Endodermal cell (in vitro differentiated cells): ENCODE data around the gene EXD2. TPM values are rescaled to one million over a fixed set of nuclear protein-coding genes. Genes with fewer than 3 reads are reported as not detected.
A peak's percentile ranks its signal among the peaks of the same experiment; 100 is the strongest.

Experiments
- DNase-seq: peaks from one replicate; pipeline ENCODE4 v3.0.0-alpha.2; 2017
- H3K27ac ChIP-seq: 2 replicates; pipeline ENCODE4 v1.5.1; 2013; ENCODE audit warnings: mild to moderate bottlenecking, low read depth, low read length, moderate library complexity
- H3K27me3 ChIP-seq: 2 replicates; pipeline ENCODE4 v1.6.1; 2013; ENCODE audit warnings: mild to moderate bottlenecking, low read length, moderate library complexity; ENCODE audit not compliant: insufficient read depth, control insufficient read depth, poor library complexity, severe bottlenecking
- H3K36me3 ChIP-seq: 2 replicates; pipeline ENCODE4 v1.7.0; 2013; ENCODE audit warnings: mild to moderate bottlenecking, low read length, moderate library complexity; ENCODE audit not compliant: control insufficient read depth, insufficient read depth
- H3K4me1 ChIP-seq: one replicate; pipeline ENCODE4 v1.7.0; 2013; ENCODE audit warnings: low read length; ENCODE audit not compliant: control insufficient read depth, insufficient read depth
- H3K4me3 ChIP-seq: 2 replicates; pipeline ENCODE4 v1.5.1; 2013; ENCODE audit warnings: mild to moderate bottlenecking, low read length, moderate library complexity
- H3K9ac ChIP-seq: 2 replicates; pipeline ENCODE4 v1.6.1; 2013; ENCODE audit warnings: mild to moderate bottlenecking, low read length, moderate library complexity; ENCODE audit not compliant: poor library complexity, severe bottlenecking; ENCODE audit errors: extremely low read depth
- H3K9me3 ChIP-seq: 2 replicates; pipeline ENCODE4 v1.6.1; 2013; ENCODE audit warnings: mild to moderate bottlenecking, low read length, moderate library complexity; ENCODE audit not compliant: control insufficient read depth
- H3K27ac Mint-ChIP-seq: 2 replicates; pipeline ENCODE4 v1.8.0; 2020; ENCODE audit warnings: mixed read lengths
- H3K27me3 Mint-ChIP-seq: 2 replicates; pipeline ENCODE4 v1.8.0; 2021; ENCODE audit warnings: mild to moderate bottlenecking, mixed read lengths; ENCODE audit not compliant: insufficient read depth
- H3K36me3 Mint-ChIP-seq: 2 replicates; pipeline ENCODE4 v1.8.0; 2020; ENCODE audit warnings: low read depth, mixed read lengths
- H3K4me1 Mint-ChIP-seq: 2 replicates; pipeline ENCODE4 v1.8.0; 2020; ENCODE audit warnings: mixed read lengths
- H3K4me3 Mint-ChIP-seq: 2 replicates; pipeline ENCODE4 v1.8.0; 2020; ENCODE audit warnings: mild to moderate bottlenecking, moderate library complexity, mixed read lengths
- H3K9me3 Mint-ChIP-seq: 2 replicates; pipeline ENCODE4 v1.8.0; 2020; ENCODE audit warnings: mild to moderate bottlenecking, mixed read lengths
- CTCF ChIP-seq: fragments of 200-600 bp; sonication (generic); conservative IDR thresholded peaks from 2 replicates; pipeline ENCODE4 v1.5.0; 2021; ENCODE audit warnings: antibody characterized with exemption, mild to moderate bottlenecking
- WGBS, 2 experiments: methylation state at CpG; one replicate each; pipeline versions ENCODE4 v1.1.5 to v1.1.7; 2013; ENCODE audit warnings: missing lambda C conversion rate in 2 of 2, mixed read lengths in 1 of 2; ENCODE audit not compliant: insufficient coverage in 1 of 2, insufficient read length in 1 of 2; 5-methylcytosine and 5-hydroxymethylcytosine counted together
- total RNA-seq, 2 donors: library from RNA; stranded (reverse); fragmentation: NEBNext Ultra II Directional in 1 of 2; extraction: Animal tissue kit (Norgen Biotek cat#: 25700) in 1 of 2; gene quantifications; 2 replicates in 1 of 2; 3 replicates in 1 of 2; pipeline ENCODE4 v1.2.1, GENCODE V29; 2021

The EXD2 gene
- total RNA-seq, 2 donors from 2014 or later = 26.9 to 27.2 TPM

GRCh38 chr14:69291396-69291795 lies 100.1 kb downstream of the EXD2 start:
- peak; percentile 38 for DNase-seq
- H3K9me3 ChIP-seq = no peaks in the 10 kb centered on the region
- Mint-ChIP-seq H3K27me3 (no peaks in the 10 kb centered on the region), H3K9me3 (no peaks in the 10 kb centered on the region), H3K4me3 (no peak overlapping the region), H3K36me3 (no peaks in the 10 kb centered on the region), H3K27ac (no peak overlapping the region), H3K4me1 (no peaks in the 10 kb centered on the region)
- H3K4me1 ChIP-seq = no peaks in the 10 kb centered on the region
- H3K9ac ChIP-seq = no peak overlapping the region
- 89 to 100% methylated on average over 2 to 5 of the region's 5 CpGs for WGBS, 2 experiments
- no peak for TF ChIP-seq CTCF
- no peak overlapping the region for H3K4me3 ChIP-seq
- no peak overlapping the region for H3K27ac ChIP-seq
- no peaks in the 10 kb centered on the region for H3K27me3 ChIP-seq
- H3K36me3 ChIP-seq = no peaks in the 10 kb centered on the region

GRCh38 chr14:69291891-69292561 lies 100.7 kb downstream of the EXD2 start:
- Histone ChIP-seq H3K27me3 (no peaks in the 10 kb centered on the region), H3K4me1 (no peaks in the 10 kb centered on the region), H3K4me3 (no peak overlapping the region), H3K36me3 (no peaks in the 10 kb centered on the region), H3K9ac (no peak overlapping the region), H3K9me3 (no peaks in the 10 kb centered on the region), H3K27ac (no peak overlapping the region)
- no peak for TF ChIP-seq CTCF
- Mint-ChIP-seq H3K36me3 (no peaks in the 10 kb centered on the region), H3K27ac (no peak overlapping the region), H3K9me3 (no peaks in the 10 kb centered on the region), H3K4me1 (no peaks in the 10 kb centered on the region), H3K27me3 (no peaks in the 10 kb centered on the region), H3K4me3 (no peak overlapping the region)
- DNase-seq = peak; percentile 69
- WGBS, 2 experiments = 82% methylated on average over 2 to 5 of the region's 5 CpGs

Other genes with a start within 250 kb of the EXD2 start
- gene ACTN1, start 212.2 kb upstream of the EXD2 start, total RNA-seq = 100 to 1,000 TPM; 190 to 275 TPM
- gene DCAF5, start 38.4 kb upstream of the EXD2 start, total RNA-seq = 10 to 100 TPM; 61.1 to 69.6 TPM
- gene GALNT16, start 68.7 kb downstream of the EXD2 start, total RNA-seq = 1 to 10 TPM; 2.2 to 8.0 TPM
- gene ERH, start 206.8 kb downstream of the EXD2 start, total RNA-seq = 100 to 1,000 TPM; 325 to 340 TPM
- 10 to 100 TPM; 40.8 to 53.8 TPM for gene SLC39A9, start 207.2 kb downstream of the EXD2 start, total RNA-seq